ENCODE data around the gene FGF1. TPM values are rescaled to one million over a fixed set of nuclear protein-coding genes. Genes with fewer than 3 reads are reported as not detected.

The FGF1 gene
- total RNA-seq (1 to 10 TPM in 5 of 9 donors, under 1 TPM in 4; 0.42 to 2.5 (median 1.0) TPM), polyA plus RNA-seq (1 to 10 TPM in 1 of 3 donors, under 1 TPM in 2; 0.57 to 1.7 (median 0.64) TPM)
- long read RNA-seq, donor 1: 0 reads
- long read RNA-seq, donor 2: 0 reads
- long read RNA-seq, donor 3: 0 reads
- long read RNA-seq, donor 4: 0 reads
- long read RNA-seq, donor 5, partial matches to known transcripts: 0 of 1 reads
- long read RNA-seq, donor 5, other reads (novel, unspliced or antisense): 1 of 1 reads
- long read RNA-seq, donor 6: 0 reads
- long read RNA-seq, donor 7: 0 reads
- long read RNA-seq, donor 8: 0 reads
- long read RNA-seq, donor 9: 0 reads
- long read RNA-seq, donor 10: 0 reads

DNA sequence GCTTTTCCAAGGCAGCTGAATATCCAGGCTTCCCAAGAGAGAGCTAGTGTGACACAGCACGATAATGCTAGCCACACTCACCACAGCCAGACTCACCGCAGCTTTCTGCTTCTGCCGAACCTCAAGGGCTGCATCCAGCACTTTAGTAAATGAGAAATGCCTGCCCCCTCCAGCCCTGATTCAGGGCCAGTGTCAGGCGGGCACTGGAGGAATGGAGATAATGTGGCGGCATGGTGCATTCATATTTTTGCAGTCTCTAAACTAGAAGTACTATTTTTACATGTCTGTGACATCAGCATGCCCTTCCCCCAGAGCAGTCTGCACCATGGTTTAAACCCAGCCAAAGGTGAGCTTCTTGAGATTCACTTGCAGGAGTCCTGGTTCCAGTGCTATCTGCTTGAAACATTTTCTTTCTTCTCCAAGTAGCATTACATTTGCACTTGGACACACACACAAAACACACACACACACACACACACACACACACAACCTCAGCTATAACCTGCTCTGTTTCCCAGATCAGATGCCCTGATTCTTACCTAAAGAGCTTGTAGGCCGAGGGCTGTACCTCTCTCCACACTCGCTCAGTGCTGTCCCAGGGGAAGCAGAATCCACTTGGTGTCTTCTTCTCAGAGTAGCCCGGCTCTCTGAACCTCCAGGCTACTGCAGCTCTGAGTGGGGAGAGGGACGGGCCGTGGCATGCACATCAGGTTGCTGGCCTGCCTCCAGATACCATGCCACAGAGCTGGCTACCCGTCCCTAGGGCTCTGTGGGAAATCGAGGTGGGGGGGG lies at the start of gene FGF1:
FGF1 (minus strand) TSS at position 673 of the 792 bp plus-strand sequence. CDS start 71,963 bp downstream, outside the sequence.
- Histone ChIP-seq H3K36me3 (replicated peaks in 1 of 2) (no peaks in the 10 kb centered on the region), H3K9me3 (replicated peaks in 1 of 3) (no peaks in the 10 kb centered on the region), H3K27me3 (no peaks in the 10 kb centered on the region), H3K4me1 (replicated peaks in 1 of 2) (no peaks in the 10 kb centered on the region), H3K4me3 (no peak within 1 kb of the TSS), H3K27ac (no peak within 1 kb of the TSS)
- 70 to 85% (median 71%) methylated on average over 5 to 12 of the region's 12 CpGs for WGBS, 4 donors
- intact Hi-C loops (cut with DNase I): no loop called here
- DNase-seq: peak in 1 of 7 donors; percentile 53
- no peak for TF ChIP-seq POLR2A (IDR thresholded peaks at IDR 0.05)
- TF ChIP-seq, protein P1, sequence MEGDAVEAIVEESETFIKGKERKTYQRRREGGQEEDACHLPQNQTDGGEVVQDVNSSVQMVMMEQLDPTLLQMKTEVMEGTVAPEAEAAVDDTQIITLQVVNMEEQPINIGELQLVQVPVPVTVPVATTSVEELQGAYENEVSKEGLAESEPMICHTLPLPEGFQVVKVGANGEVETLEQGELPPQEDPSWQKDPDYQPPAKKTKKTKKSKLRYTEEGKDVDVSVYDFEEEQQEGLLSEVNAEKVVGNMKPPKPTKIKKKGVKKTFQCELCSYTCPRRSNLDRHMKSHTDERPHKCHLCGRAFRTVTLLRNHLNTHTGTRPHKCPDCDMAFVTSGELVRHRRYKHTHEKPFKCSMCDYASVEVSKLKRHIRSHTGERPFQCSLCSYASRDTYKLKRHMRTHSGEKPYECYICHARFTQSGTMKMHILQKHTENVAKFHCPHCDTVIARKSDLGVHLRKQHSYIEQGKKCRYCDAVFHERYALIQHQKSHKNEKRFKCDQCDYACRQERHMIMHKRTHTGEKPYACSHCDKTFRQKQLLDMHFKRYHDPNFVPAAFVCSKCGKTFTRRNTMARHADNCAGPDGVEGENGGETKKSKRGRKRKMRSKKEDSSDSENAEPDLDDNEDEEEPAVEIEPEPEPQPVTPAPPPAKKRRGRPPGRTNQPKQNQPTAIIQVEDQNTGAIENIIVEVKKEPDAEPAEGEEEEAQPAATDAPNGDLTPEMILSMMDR (IDR thresholded peaks at IDR 0.05): no peak

DNA sequence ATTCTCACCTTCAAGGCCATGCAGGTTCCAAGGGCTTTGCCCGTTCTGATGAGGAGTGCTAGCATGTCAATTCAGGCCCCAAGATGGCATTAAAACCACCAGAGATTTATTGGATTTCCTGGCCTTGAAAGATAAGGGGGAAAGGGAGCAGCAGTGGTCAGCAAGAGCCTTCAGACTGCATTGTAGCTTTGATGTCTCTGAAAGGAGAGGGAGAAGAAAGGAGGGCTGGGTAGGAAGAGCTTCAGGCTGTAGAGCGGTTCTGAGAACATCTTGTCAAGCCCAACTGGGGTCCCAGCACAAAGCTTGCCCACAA lies 41.8 kb upstream of the FGF1 start:
- TF ChIP-seq, protein P1 (IDR thresholded peaks at IDR 0.05): no peak
- TF ChIP-seq POLR2A (IDR thresholded peaks at IDR 0.05): no peak
- Histone ChIP-seq H3K4me1 (replicated peaks in 1 of 2) (peaks cover 0 to 13% of the 10 kb centered on the region in 2 donors), H3K9me3 (replicated peaks in 1 of 3) (no peaks in the 10 kb centered on the region), H3K36me3 (replicated peaks in 1 of 2) (no peaks in the 10 kb centered on the region), H3K27me3 (no peaks in the 10 kb centered on the region), H3K27ac (no peak overlapping the region), H3K4me3 (no peak overlapping the region)
- no peak for DNase-seq
- WGBS, 4 donors: 57 to 68% (median 65%) methylated on average over 2 of the region's 2 CpGs
- intact Hi-C loops (cut with DNase I): no loop called here

DNA sequence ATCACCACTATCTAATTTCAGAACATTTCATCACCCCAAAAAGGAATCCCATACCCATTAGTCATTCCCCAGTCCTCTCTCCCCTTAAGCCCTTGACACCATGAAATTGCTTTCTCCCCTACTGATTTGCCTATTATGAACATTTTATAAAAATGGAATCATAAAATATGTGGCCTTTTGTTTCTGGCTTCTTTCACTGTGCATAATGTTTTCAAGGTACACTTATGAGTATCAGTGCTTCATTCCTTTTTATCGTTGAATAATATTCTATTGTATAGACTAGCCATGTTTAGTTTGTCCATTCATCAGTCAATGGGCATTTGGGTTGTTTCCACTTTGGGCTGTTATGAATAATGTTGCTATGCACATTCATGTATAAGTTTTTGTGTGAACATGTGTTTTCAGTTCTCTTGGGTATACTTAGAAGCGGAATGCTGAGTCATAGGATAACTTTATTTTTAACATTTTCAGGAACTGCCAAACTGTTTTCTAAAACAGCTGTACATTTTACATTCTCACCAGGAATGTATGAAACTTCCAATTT lies 40.4 kb upstream of the FGF1 start:
- TF ChIP-seq, protein P1 (IDR thresholded peaks at IDR 0.05): no peak
- no peak for TF ChIP-seq POLR2A (IDR thresholded peaks at IDR 0.05)
- Histone ChIP-seq H3K4me1 (replicated peaks in 1 of 2) (peaks cover 0 to 13% of the 10 kb centered on the region in 2 donors), H3K36me3 (replicated peaks in 1 of 2) (no peaks in the 10 kb centered on the region), H3K27ac (no peak overlapping the region), H3K4me3 (no peak overlapping the region), H3K9me3 (replicated peaks in 1 of 3) (no peaks in the 10 kb centered on the region), H3K27me3 (no peaks in the 10 kb centered on the region)
- 59 to 73% (median 71%) methylated on average over 2 of the region's 2 CpGs for WGBS, 4 donors
- DNase-seq: no peak
- intact Hi-C loops (cut with DNase I): no loop called here
